ENCODE data around the gene BCR.

BCR gene

GRCh38 chr22:23284504-23285033 is 104.3 kb downstream of the BCR start:
- DNase-seq (ENCODE audit: low read depth in 1 of 2, low spot score in 1 of 2) = no peak
- TF ChIP-seq JUND (IDR thresholded peaks at IDR 0.05; ENCODE audit: low read depth) = no peak
- in situ Hi-C loops (cut with HindIII; ENCODE audit: low pct_unique_long_range_greater_than_20kb, low sequenced_read_pairs) = no loop called here

- TF ChIP-seq JUND (IDR thresholded peaks at IDR 0.05; ENCODE audit: low read depth) = no peak
- DNase-seq (ENCODE audit: low read depth in 1 of 2, low spot score in 1 of 2) = no peak
- in situ Hi-C loops (cut with HindIII; ENCODE audit: low pct_unique_long_range_greater_than_20kb, low sequenced_read_pairs) = no loop called here
Observed at GRCh38 chr22:23285236-23285635, 104.9 kb downstream of the BCR start.

- TF ChIP-seq JUND (IDR thresholded peaks at IDR 0.05; ENCODE audit: low read depth) = no peak
- DNase-seq (ENCODE audit: low read depth in 1 of 2, low spot score in 1 of 2) = no peak
- in situ Hi-C loops (cut with HindIII; ENCODE audit: low pct_unique_long_range_greater_than_20kb, low sequenced_read_pairs) = no loop called here
Observed at GRCh38 chr22:23285734-23286133, 105.4 kb downstream of the BCR start.

- DNase-seq (ENCODE audit: low read depth in 1 of 2, low spot score in 1 of 2) = no peak
- in situ Hi-C loops (cut with HindIII; ENCODE audit: low pct_unique_long_range_greater_than_20kb, low sequenced_read_pairs) = no loop called here
- TF ChIP-seq JUND (IDR thresholded peaks at IDR 0.05; ENCODE audit: low read depth) = no peak
Observed at GRCh38 chr22:23286296-23286695, 106.0 kb downstream of the BCR start.

GRCh38 chr22:23287136-23288095 is 107.1 kb downstream of the BCR start:
- DNase-seq (ENCODE audit: low read depth in 1 of 2, low spot score in 1 of 2) = no peak
- in situ Hi-C loops (cut with HindIII; ENCODE audit: low pct_unique_long_range_greater_than_20kb, low sequenced_read_pairs) = no loop called here
- no peak for TF ChIP-seq JUND (IDR thresholded peaks at IDR 0.05; ENCODE audit: low read depth)

- in situ Hi-C loops (cut with HindIII; ENCODE audit: low pct_unique_long_range_greater_than_20kb, low sequenced_read_pairs) = no loop called here
- TF ChIP-seq JUND (IDR thresholded peaks at IDR 0.05; ENCODE audit: low read depth) = no peak
- no peak for DNase-seq (ENCODE audit: low read depth in 1 of 2, low spot score in 1 of 2)
Observed at GRCh38 chr22:23288301-23289129, 108.2 kb downstream of the BCR start.

GRCh38 chr22:23289130-23289503 is 108.8 kb downstream of the BCR start:
- DNase-seq (ENCODE audit: low read depth in 1 of 2, low spot score in 1 of 2) = no peak
- no peak for TF ChIP-seq JUND (IDR thresholded peaks at IDR 0.05; ENCODE audit: low read depth)
- in situ Hi-C loops (cut with HindIII; ENCODE audit: low pct_unique_long_range_greater_than_20kb, low sequenced_read_pairs) = no loop called here

- DNase-seq (ENCODE audit: low read depth in 1 of 2, low spot score in 1 of 2) = peak; percentile 53 to 58
- in situ Hi-C loops (cut with HindIII; ENCODE audit: low pct_unique_long_range_greater_than_20kb, low sequenced_read_pairs) = no loop called here
- no peak for TF ChIP-seq JUND (IDR thresholded peaks at IDR 0.05; ENCODE audit: low read depth)
Observed at GRCh38 chr22:23289851-23290724, 109.8 kb downstream of the BCR start.

GRCh38 chr22:23291806-23292452 is 111.6 kb downstream of the BCR start:
- in situ Hi-C loops (cut with HindIII; ENCODE audit: low pct_unique_long_range_greater_than_20kb, low sequenced_read_pairs) = no loop called here
- TF ChIP-seq JUND (IDR thresholded peaks at IDR 0.05; ENCODE audit: low read depth) = no peak

GRCh38 chr22:23292453-23293350 is 112.4 kb downstream of the BCR start:
- in situ Hi-C loops (cut with HindIII; ENCODE audit: low pct_unique_long_range_greater_than_20kb, low sequenced_read_pairs) = no loop called here
- TF ChIP-seq JUND (IDR thresholded peaks at IDR 0.05; ENCODE audit: low read depth) = no peak

More at GRCh38 chr22:23291806-23292452, 111.6 kb downstream of the BCR start:
- DNase-seq (ENCODE audit: low read depth in 1 of 2, low spot score in 1 of 2) = no peak

GRCh38 chr22:23293720-23294119 is 113.4 kb downstream of the BCR start:
- DNase-seq (ENCODE audit: low read depth in 1 of 2, low spot score in 1 of 2) = no peak
- in situ Hi-C loops (cut with HindIII; ENCODE audit: low pct_unique_long_range_greater_than_20kb, low sequenced_read_pairs) = no loop called here
- TF ChIP-seq JUND (IDR thresholded peaks at IDR 0.05; ENCODE audit: low read depth) = no peak

More at GRCh38 chr22:23292453-23293350, 112.4 kb downstream of the BCR start:
- no peak for DNase-seq (ENCODE audit: low read depth in 1 of 2, low spot score in 1 of 2)
